H9 (cell line): ENCODE measurements around the gene ADNP2. TPM values are rescaled to one million over a fixed set of nuclear protein-coding genes. Genes with fewer than 3 reads are reported as not detected.

Experiments used
- DNase-seq: peaks from one replicate; pipeline ENCODE4 v3.0.0-alpha.2; 2017
- H2AFZ ChIP-seq: one replicate; pipeline ENCODE4 v1.6.1; 2013; ENCODE audit warnings: mild to moderate bottlenecking, low read length, control low read depth, moderate library complexity
- H2AK5ac ChIP-seq: 2 replicates; pipeline ENCODE4 v1.6.1; 2013; ENCODE audit warnings: low read length, control low read depth, mixed read lengths; ENCODE audit not compliant: insufficient read length
- H2BK120ac ChIP-seq: one replicate; pipeline ENCODE4 v1.6.1; 2013; ENCODE audit warnings: low read depth, mild to moderate bottlenecking, low read length, control low read depth, inconsistent platforms; ENCODE audit not compliant: poor library complexity, severe bottlenecking
- H2BK12ac ChIP-seq: 2 replicates; pipeline ENCODE4 v1.6.1; 2013; ENCODE audit warnings: low read length, control low read depth, mixed read lengths, low read depth; ENCODE audit not compliant: insufficient read length
- H2BK15ac ChIP-seq: 2 replicates; pipeline ENCODE4 v1.6.1; 2013; ENCODE audit warnings: low read depth, low read length, control low read depth
- H2BK20ac ChIP-seq: one replicate; pipeline ENCODE4 v1.6.1; 2013; ENCODE audit warnings: low read depth, mild to moderate bottlenecking, low read length, control low read depth, inconsistent platforms; ENCODE audit not compliant: poor library complexity, severe bottlenecking
- H2BK5ac ChIP-seq: 2 replicates; pipeline ENCODE4 v1.6.1; 2013; ENCODE audit warnings: low read length, control low read depth, mixed read lengths; ENCODE audit not compliant: insufficient read length
- H3K14ac ChIP-seq: 2 replicates; pipeline ENCODE4 v1.6.1; 2013; ENCODE audit warnings: low read length, control low read depth; ENCODE audit not compliant: insufficient read depth
- H3K18ac ChIP-seq: 2 replicates; pipeline ENCODE4 v1.6.1; 2013; ENCODE audit warnings: low read depth, mild to moderate bottlenecking, mixed read lengths, low read length, control low read depth; ENCODE audit not compliant: insufficient read length
- H3K23ac ChIP-seq: 2 replicates; pipeline ENCODE4 v1.6.1; 2013; ENCODE audit warnings: low read length, control low read depth, mixed read lengths, low read depth; ENCODE audit not compliant: insufficient read length
- H3K23me2 ChIP-seq: 2 replicates; pipeline ENCODE4 v1.6.1; 2013; ENCODE audit warnings: low read depth, mild to moderate bottlenecking, mixed read lengths, low read length, control low read depth; ENCODE audit not compliant: insufficient read length, poor library complexity, severe bottlenecking
- H3K27ac ChIP-seq: 2 replicates; pipeline ENCODE4 v1.5.1; 2013; ENCODE audit warnings: low read length, control low read depth, mixed read lengths, low read depth; ENCODE audit not compliant: insufficient read length
- H3K27me3 ChIP-seq: 2 replicates; pipeline ENCODE4 v1.6.1; 2013; ENCODE audit warnings: low read length, control low read depth, inconsistent platforms; ENCODE audit not compliant: insufficient read depth
- H3K4ac ChIP-seq: 2 replicates; pipeline ENCODE4 v1.6.1; 2013; ENCODE audit warnings: low read depth, mild to moderate bottlenecking, control low read depth, inconsistent platforms, low read length, moderate library complexity
- H3K4me1 ChIP-seq: 2 replicates; pipeline ENCODE4 v1.6.1; 2013; ENCODE audit warnings: low read length, control low read depth, inconsistent platforms; ENCODE audit not compliant: insufficient read depth
- H3K4me2 ChIP-seq: 2 replicates; pipeline ENCODE4 v1.6.1; 2013; ENCODE audit warnings: low read length, control low read depth, mixed read lengths; ENCODE audit not compliant: insufficient read length, insufficient read depth
- H3K56ac ChIP-seq: 2 replicates; pipeline ENCODE4 v1.6.1; 2013; ENCODE audit warnings: low read depth, mild to moderate bottlenecking, mixed read lengths, low read length, control low read depth; ENCODE audit not compliant: insufficient read length
- H3K79me1 ChIP-seq: 2 replicates; pipeline ENCODE4 v1.6.1; 2013; ENCODE audit warnings: low read depth, mild to moderate bottlenecking, moderate library complexity, low read length, control low read depth, inconsistent platforms; ENCODE audit not compliant: insufficient read depth, poor library complexity, severe bottlenecking
- H3K79me2 ChIP-seq: 2 replicates; pipeline ENCODE4 v1.6.1; 2013; ENCODE audit warnings: low read length, control low read depth, inconsistent platforms; ENCODE audit not compliant: insufficient read depth
- H3K9ac ChIP-seq: 2 replicates; pipeline ENCODE4 v1.6.1; 2013; ENCODE audit warnings: low read length, control low read depth, mixed read lengths; ENCODE audit not compliant: insufficient read length; ENCODE audit errors: extremely low read depth
- H3K9me3 ChIP-seq: one replicate; pipeline ENCODE4 v1.6.1; 2013; ENCODE audit warnings: low read depth, low read length, inconsistent platforms; ENCODE audit not compliant: control insufficient read depth
- H3T11ph ChIP-seq: one replicate; pipeline ENCODE4 v1.6.1; 2013; ENCODE audit warnings: mild to moderate bottlenecking, low read length, control low read depth, inconsistent platforms
- H4K20me1 ChIP-seq: one replicate; pipeline ENCODE4 v1.6.1; 2013; ENCODE audit not compliant: control insufficient read depth, insufficient read length, insufficient read depth
- H4K5ac ChIP-seq: 2 replicates; pipeline ENCODE4 v1.6.1; 2013; ENCODE audit warnings: low read depth, mild to moderate bottlenecking, mixed read lengths, low read length, control low read depth; ENCODE audit not compliant: insufficient read length
- H4K8ac ChIP-seq: replicated peaks from 2 replicates; pipeline ENCODE4 v1.6.1; 2013; ENCODE audit warnings: low read length, control low read depth, mixed read lengths, low read depth; ENCODE audit not compliant: insufficient read length
- H4K91ac ChIP-seq: 2 replicates; pipeline ENCODE4 v1.6.1; 2013; ENCODE audit warnings: low read depth, mild to moderate bottlenecking, moderate library complexity, mixed read lengths, low read length, control low read depth; ENCODE audit not compliant: insufficient read length
- H3K27ac Mint-ChIP-seq, 3 experiments: 2 replicates in 2 of 3; 3 replicates in 1 of 3; pipeline ENCODE4 v1.8.0; 2020 to 2021; ENCODE audit warnings: mixed read lengths in 3 of 3, mild to moderate bottlenecking in 1 of 3, moderate library complexity in 1 of 3
- H3K27me3 Mint-ChIP-seq: 2 replicates; pipeline ENCODE4 v1.8.0; 2021; ENCODE audit warnings: low read depth, mild to moderate bottlenecking, moderate library complexity, mixed read lengths
- H3K36me3 Mint-ChIP-seq, 3 experiments: 2 replicates in 2 of 3; 3 replicates in 1 of 3; pipeline ENCODE4 v1.8.0; 2020 to 2021; ENCODE audit warnings: low read depth in 3 of 3, mixed read lengths in 3 of 3; ENCODE audit not compliant: insufficient read depth in 1 of 3
- H3K4me1 Mint-ChIP-seq, 2 experiments: 2 replicates each; pipeline ENCODE4 v1.8.0; 2020; ENCODE audit warnings: mixed read lengths in 2 of 2
- H3K4me3 Mint-ChIP-seq, 2 experiments: 2 replicates in 1 of 2; 3 replicates in 1 of 2; pipeline ENCODE4 v1.8.0; 2020 to 2021; ENCODE audit warnings: mild to moderate bottlenecking in 2 of 2, mixed read lengths in 2 of 2, moderate library complexity in 1 of 2
- H3K9me3 Mint-ChIP-seq, 2 experiments: 2 replicates in 1 of 2; 3 replicates in 1 of 2; pipeline ENCODE4 v1.8.0; 2020; ENCODE audit warnings: mild to moderate bottlenecking in 2 of 2, mixed read lengths in 2 of 2, moderate library complexity in 1 of 2
- CTCF ChIP-seq: fragments of 200-600 bp; sonication (generic); conservative IDR thresholded peaks from 3 replicates; pipeline ENCODE4 v1.8.0; 2021; ENCODE audit warnings: antibody characterized with exemption, mild to moderate bottlenecking
- WGBS: extraction: QIAGEN DNeasy Blood & Tissue Kit; methylation state at CpG from one replicate; pipeline ENCODE4 v1.1.7; 2013; ENCODE audit warnings: missing lambda C conversion rate, low lambda C conversion rate, mixed read lengths; ENCODE audit not compliant: insufficient read length; ENCODE audit errors: extremely low coverage; 5-methylcytosine and 5-hydroxymethylcytosine counted together
- total RNA-seq: library from RNA; stranded (reverse); gene quantifications from 2 replicates; pipeline ENCODE4 v1.2.1, GENCODE V29; 2021

ADNP2 gene
- total RNA-seq, 1 experiment from 2014 or later: 53.5 TPM

- H2BK20ac ChIP-seq: no peak overlapping the region
- H4K20me1 ChIP-seq: no peaks in the 10 kb centered on the region
- no peak overlapping the region for H2BK120ac ChIP-seq
- no peaks in the 10 kb centered on the region for H3K9me3 ChIP-seq
- no peaks in the 10 kb centered on the region for H3K79me2 ChIP-seq
- no peak overlapping the region for H3K23ac ChIP-seq
- H2AK5ac ChIP-seq: no peak overlapping the region
- H3K4me3 Mint-ChIP-seq: no peak overlapping the region
- H3K27ac ChIP-seq: no peak overlapping the region
- H3K9me3 Mint-ChIP-seq: peaks cover 9 to 13% of the 10 kb centered on the region in 2 experiments; a peak in 4 of 5 replicates
- no peak for TF ChIP-seq CTCF
- no peak overlapping the region for H3K18ac ChIP-seq
- H2BK15ac ChIP-seq: no peak overlapping the region
- no peak overlapping the region for H3K56ac ChIP-seq
- H3K27ac Mint-ChIP-seq: no peak overlapping the region
- DNase-seq: no peak
- peaks cover 4 to 7% of the 10 kb centered on the region in 2 experiments; a peak in 3 of 4 replicates for H3K4me1 Mint-ChIP-seq
- no peaks in the 10 kb centered on the region for H3K27me3 ChIP-seq
- H2BK5ac ChIP-seq: no peak overlapping the region
- peaks cover 3% of the 10 kb centered on the region for H3K27me3 Mint-ChIP-seq
- no peak overlapping the region for H4K8ac ChIP-seq
- H3K14ac ChIP-seq: no peak overlapping the region
- no peak overlapping the region for H2BK12ac ChIP-seq
- H3K79me1 ChIP-seq: no peaks in the 10 kb centered on the region
- no peak overlapping the region for H2AFZ ChIP-seq
- no peak overlapping the region for H3T11ph ChIP-seq
- no peaks in the 10 kb centered on the region for H3K23me2 ChIP-seq
- no peak overlapping the region for H3K9ac ChIP-seq
- H4K5ac ChIP-seq: no peak overlapping the region
- no CpG with 5 or more reads among the region's 9 CpGs for WGBS
- no peak overlapping the region for H3K4ac ChIP-seq
- H3K36me3 Mint-ChIP-seq: peaks cover 0 to 6% (median 5%) of the 10 kb centered on the region in 3 experiments; a peak in 2 of 7 replicates
- no peak overlapping the region for H3K4me2 ChIP-seq
- H4K91ac ChIP-seq: no peak overlapping the region
- no peaks in the 10 kb centered on the region for H3K4me1 ChIP-seq
These were observed 11.9 kb upstream of the ADNP2 start for GRCh38 chr18:80097201-80097600.
